ENCODE results near the gene MRPL14.
A peak's percentile ranks its signal among the peaks of the same experiment; 100 is the strongest.
"Not testable (repeated sequence)": the region's sequence is repeated elsewhere in the genome, so short reads cannot be mapped to it uniquely, and the experiment has no call there.

Gene MRPL14

GRCh38 chr6:44097782-44098317 lies 29.4 kb downstream of the MRPL14 start:
- Histone ChIP-seq H3K79me2 (ENCODE audit: control insufficient read depth, low read length) (no peaks in the 10 kb centered on the region), H3K4me3 (ENCODE audit: low read length) (no peak overlapping the region), H3F3A (ENCODE audit: control insufficient read depth, insufficient read depth) (no peaks in the 10 kb centered on the region), H3K9me2 (replicated peaks; ENCODE audit: control insufficient read depth, low read length) (no peaks in the 10 kb centered on the region), H3K9me3 (ENCODE audit: control insufficient read depth, insufficient read depth, low read length) (no peaks in the 10 kb centered on the region), H3K4me2 (ENCODE audit: low read length) (no peak overlapping the region), H3K36me3 (ENCODE audit: control insufficient read depth, low read length) (peaks cover 19% of the 10 kb centered on the region), H3K27ac (ENCODE audit: low read depth, low read length) (no peak overlapping the region), H3K4me1 (ENCODE audit: control insufficient read depth, low read length) (no peaks in the 10 kb centered on the region), H4K20me1 (ENCODE audit: control insufficient read depth, insufficient read depth, low read depth, low read length) (0 out of 2 replicates have a peak, but pooled peaks cover 3% of the 10 kb centered on the region), H3K27me3 (ENCODE audit: control insufficient read depth, low read length) (no peaks in the 10 kb centered on the region)
- TF ChIP-seq EZH2phosphoT487 (IDR thresholded peaks at IDR 0.05; ENCODE audit: borderline replicate concordance, low read length) (no peak), CTCF (IDR thresholded peaks at IDR 0.05; ENCODE audit: low read depth, low read length, poor library complexity, severe bottlenecking) (no peak)

- Histone ChIP-seq H3K27ac (ENCODE audit: low read depth, low read length) (no peak overlapping the region), H3K4me2 (ENCODE audit: low read length) (no peak overlapping the region), H3K27me3 (ENCODE audit: control insufficient read depth, low read length) (no peaks in the 10 kb centered on the region), H4K20me1 (ENCODE audit: control insufficient read depth, insufficient read depth, low read depth, low read length) (0 out of 2 replicates have a peak, but pooled peaks cover 3% of the 10 kb centered on the region), H3F3A (ENCODE audit: control insufficient read depth, insufficient read depth) (no peaks in the 10 kb centered on the region), H3K4me3 (ENCODE audit: low read length) (no peak overlapping the region), H3K4me1 (ENCODE audit: control insufficient read depth, low read length) (no peaks in the 10 kb centered on the region), H3K9me3 (ENCODE audit: control insufficient read depth, insufficient read depth, low read length) (no peaks in the 10 kb centered on the region), H3K9me2 (replicated peaks; ENCODE audit: control insufficient read depth, low read length) (no peaks in the 10 kb centered on the region), H3K79me2 (ENCODE audit: control insufficient read depth, low read length) (no peaks in the 10 kb centered on the region), H3K36me3 (ENCODE audit: control insufficient read depth, low read length) (peaks cover 16% of the 10 kb centered on the region)
- TF ChIP-seq EZH2phosphoT487 (IDR thresholded peaks at IDR 0.05; ENCODE audit: borderline replicate concordance, low read length), result no peak
- TF ChIP-seq CTCF (IDR thresholded peaks at IDR 0.05; ENCODE audit: low read depth, low read length, poor library complexity, severe bottlenecking), result peak; percentile 87
These were observed 30.6 kb downstream of the MRPL14 start for GRCh38 chr6:44096612-44097011.

- H3K27me3 ChIP-seq (ENCODE audit: control insufficient read depth, low read length); H3K4me2 ChIP-seq (ENCODE audit: low read length); H3K9me3 ChIP-seq (ENCODE audit: control insufficient read depth, insufficient read depth, low read length); H3F3A ChIP-seq (ENCODE audit: control insufficient read depth, insufficient read depth); H3K4me1 ChIP-seq (ENCODE audit: control insufficient read depth, low read length); H3K79me2 ChIP-seq (ENCODE audit: control insufficient read depth, low read length); H4K20me1 ChIP-seq (ENCODE audit: control insufficient read depth, insufficient read depth, low read depth, low read length); H3K4me3 ChIP-seq (ENCODE audit: low read length); H3K9me2 ChIP-seq (replicated peaks; ENCODE audit: control insufficient read depth, low read length); H3K27ac ChIP-seq (ENCODE audit: low read depth, low read length): not testable (repeated sequence)
- peaks cover 12% of the 10 kb centered on the region for H3K36me3 ChIP-seq (ENCODE audit: control insufficient read depth, low read length)
These were observed 32.0 kb downstream of the MRPL14 start for GRCh38 chr6:44095243-44095623.

GRCh38 chr6:44094403-44095242 lies 32.6 kb downstream of the MRPL14 start:
- Histone ChIP-seq H3K4me1 (ENCODE audit: control insufficient read depth, low read length) (peaks cover 9% of the 10 kb centered on the region), H3K36me3 (ENCODE audit: control insufficient read depth, low read length) (peaks cover 11% of the 10 kb centered on the region), H3K79me2 (ENCODE audit: control insufficient read depth, low read length) (no peaks in the 10 kb centered on the region), H3K4me3 (ENCODE audit: low read length) (no peak overlapping the region), H4K20me1 (ENCODE audit: control insufficient read depth, insufficient read depth, low read depth, low read length) (0 out of 2 replicates have a peak, but pooled peaks cover 1% of the 10 kb centered on the region), H3F3A (ENCODE audit: control insufficient read depth, insufficient read depth) (no peaks in the 10 kb centered on the region), H3K9me3 (ENCODE audit: control insufficient read depth, insufficient read depth, low read length) (no peaks in the 10 kb centered on the region), H3K9me2 (replicated peaks; ENCODE audit: control insufficient read depth, low read length) (no peaks in the 10 kb centered on the region), H3K4me2 (ENCODE audit: low read length) (no peak overlapping the region), H3K27me3 (ENCODE audit: control insufficient read depth, low read length) (no peaks in the 10 kb centered on the region), H3K27ac (ENCODE audit: low read depth, low read length) (no peak overlapping the region)
- TF ChIP-seq CTCF (IDR thresholded peaks at IDR 0.05; ENCODE audit: low read depth, low read length, poor library complexity, severe bottlenecking), result no peak
- no peak for TF ChIP-seq EZH2phosphoT487 (IDR thresholded peaks at IDR 0.05; ENCODE audit: borderline replicate concordance, low read length)
